H1 (cell line): ENCODE results near the gene TERB1. TPM values are rescaled to one million over a fixed set of nuclear protein-coding genes. Genes with fewer than 3 reads are reported as not detected.

ENCODE experiments used
- CTCF ChIA-PET: fragments of 300-600 bp; sonication (Branson Sonifier 250); formaldehyde crosslinking; loops from one replicate; lab custom pipeline; 2021; ENCODE audit not compliant: partially characterized antibody; lab: Charles Lee
- POLR2A ChIA-PET: fragments of 300-600 bp; sonication (Branson Sonifier 250); formaldehyde crosslinking; loops from one replicate; lab custom pipeline; 2021; ENCODE audit warnings: inconsistent platforms; ENCODE audit not compliant: partially characterized antibody; lab: Charles Lee
- DNase-seq, 2 experiments: peaks; one replicate each; pipeline versions ENCODE4 v3.0.0 to v3.0.0-alpha.2; 2010 to 2022; ENCODE audit warnings: low spot score in 2 of 2, low read depth in 1 of 2, mixed read lengths in 1 of 2
- FAIRE-seq: peaks from 2 replicates; lab custom pipeline; 2011; peaks lifted over from hg19 to GRCh38; lab: Jason Lieb, UNC
- H2AFZ ChIP-seq: 2 replicates; pipeline ENCODE4 v1.8.1; 2012; ENCODE audit warnings: low read length, inconsistent platforms
- H2AK5ac ChIP-seq: 2 replicates; pipeline ENCODE4 v1.6.1; 2013; ENCODE audit warnings: low read depth, low read length
- H2BK120ac ChIP-seq: replicated peaks from 2 replicates; pipeline ENCODE3; 2013; ENCODE audit warnings: low read depth, low read length, inconsistent platforms
- H2BK12ac ChIP-seq: 2 replicates; pipeline ENCODE4 v1.6.1; 2013; ENCODE audit warnings: low read depth, low read length
- H2BK15ac ChIP-seq: 2 replicates; pipeline ENCODE4 v1.6.1; 2013; ENCODE audit warnings: low read length
- H2BK20ac ChIP-seq: 2 replicates; pipeline ENCODE4 v1.6.1; 2013; ENCODE audit warnings: low read length
- H2BK5ac ChIP-seq: 2 replicates; pipeline ENCODE4 v1.6.1; 2013; ENCODE audit warnings: low read depth, low read length
- H3K14ac ChIP-seq: 2 replicates; pipeline ENCODE4 v1.6.1; 2013; ENCODE audit warnings: inconsistent platforms; ENCODE audit not compliant: insufficient read length
- H3K18ac ChIP-seq: 2 replicates; pipeline ENCODE4 v1.6.1; 2013; ENCODE audit warnings: low read length; ENCODE audit errors: extremely low read depth
- H3K23ac ChIP-seq: 2 replicates; pipeline ENCODE4 v1.6.1; 2013; ENCODE audit warnings: inconsistent platforms; ENCODE audit not compliant: insufficient read length
- H3K23me2 ChIP-seq: 2 replicates; pipeline ENCODE4 v1.6.1; 2013; ENCODE audit warnings: low read depth, low read length
- H3K27ac ChIP-seq: 2 replicates; pipeline ENCODE4 v1.6.1; 2011; ENCODE audit warnings: low read depth, low read length, inconsistent platforms
- H3K27me3 ChIP-seq, 4 experiments: replicated peaks in 1 of 4; 1 replicate in 1 of 4; 2 replicates in 3 of 4; pipeline versions ENCODE4 v1.6.1 to v1.8.1; 2011 to 2013; ENCODE audit warnings: low read length in 3 of 4, mild to moderate bottlenecking in 3 of 4, inconsistent platforms in 2 of 4, mixed read lengths in 2 of 4, moderate library complexity in 1 of 4; ENCODE audit not compliant: control insufficient read depth in 3 of 4, insufficient read depth in 3 of 4; ENCODE audit errors: extremely low read depth in 1 of 4
- H3K36me3 ChIP-seq, 4 experiments: 2 replicates each; pipeline versions ENCODE4 v1.6.1 to v1.8.1; 2011 to 2013; ENCODE audit warnings: mild to moderate bottlenecking in 4 of 4, low read length in 3 of 4, moderate library complexity in 2 of 4, control low read depth in 1 of 4, inconsistent platforms in 1 of 4; ENCODE audit not compliant: insufficient read depth in 4 of 4, control insufficient read depth in 2 of 4
- H3K4ac ChIP-seq: replicated peaks from 2 replicates; pipeline ENCODE3; 2013; ENCODE audit warnings: low read length, low read depth, mixed read lengths, inconsistent platforms; ENCODE audit not compliant: insufficient read length
- H3K4me1 ChIP-seq, 4 experiments: replicated peaks in 1 of 4; 1 replicate in 1 of 4; 2 replicates in 3 of 4; pipeline versions ENCODE4 v1.6.1 to v1.8.1; 2011 to 2013; ENCODE audit warnings: low read length in 3 of 4, inconsistent platforms in 2 of 4, mixed read lengths in 1 of 4; ENCODE audit not compliant: insufficient read depth in 4 of 4, control insufficient read depth in 3 of 4
- H3K4me2 ChIP-seq, 2 experiments: 2 replicates each; pipeline versions ENCODE4 v1.6.1 to v1.8.1; 2011 to 2013; ENCODE audit warnings: low read depth in 2 of 2, low read length in 2 of 2, control low read depth in 1 of 2, inconsistent platforms in 1 of 2, mild to moderate bottlenecking in 1 of 2; ENCODE audit not compliant: insufficient read depth in 1 of 2
- H3K4me3 ChIP-seq, 4 experiments: fragments of 200-600, 300-600 bp in 1 of 4; sonication (generic), shearing (Covaris generic), sonication (Bioruptor Twin) in 1 of 4; 2 replicates each; pipeline versions ENCODE4 v1.5.1 to v1.8.1; 2011 to 2016; ENCODE audit warnings: low read length in 4 of 4, low read depth in 3 of 4, control low read depth in 2 of 4, inconsistent platforms in 2 of 4, mild to moderate bottlenecking in 2 of 4, mixed read lengths in 1 of 4, moderate library complexity in 1 of 4; ENCODE audit not compliant: insufficient read depth in 2 of 4; ENCODE audit errors: extremely low read depth in 1 of 4
- H3K56ac ChIP-seq: replicated peaks from 2 replicates; pipeline ENCODE3; 2013; ENCODE audit warnings: low read depth, mild to moderate bottlenecking, mixed read lengths, low read length, inconsistent platforms; ENCODE audit not compliant: insufficient read length
- H3K79me1 ChIP-seq: 2 replicates; pipeline ENCODE4 v1.6.1; 2013; ENCODE audit warnings: low read depth, low read length, control low read depth
- H3K79me2 ChIP-seq, 2 experiments: 2 replicates each; pipeline versions ENCODE4 v1.6.1 to v1.8.1; 2012 to 2013; ENCODE audit warnings: low read length in 2 of 2, mild to moderate bottlenecking in 2 of 2, inconsistent platforms in 1 of 2; ENCODE audit not compliant: insufficient read depth in 2 of 2, control insufficient read depth in 1 of 2
- H3K9ac ChIP-seq, 4 experiments: replicated peaks in 1 of 4; 1 replicate in 1 of 4; 2 replicates in 3 of 4; pipeline versions ENCODE4 v1.6.1 to v1.8.1; 2011 to 2013; ENCODE audit warnings: low read depth in 3 of 4, low read length in 3 of 4, control low read depth in 2 of 4, mild to moderate bottlenecking in 2 of 4, moderate library complexity in 2 of 4, inconsistent platforms in 1 of 4; ENCODE audit errors: extremely low read depth in 1 of 4
- H3K9me3 ChIP-seq, 2 experiments: 2 replicates each; pipeline versions ENCODE4 v1.6.1 to v1.8.1; 2012 to 2013; ENCODE audit warnings: mild to moderate bottlenecking in 2 of 2, moderate library complexity in 2 of 2, control low read depth in 1 of 2, inconsistent platforms in 1 of 2, low read depth in 1 of 2, low read length in 1 of 2, mixed read lengths in 1 of 2; ENCODE audit not compliant: insufficient read depth in 2 of 2
- H4K20me1 ChIP-seq, 2 experiments: replicated peaks in 1 of 2; 2 replicates each; pipeline versions ENCODE3 to v1.8.1; 2011 to 2013; ENCODE audit warnings: inconsistent platforms in 2 of 2, low read length in 2 of 2, mild to moderate bottlenecking in 1 of 2; ENCODE audit not compliant: insufficient read depth in 2 of 2, control insufficient read depth in 1 of 2
- H4K5ac ChIP-seq: 2 replicates; pipeline ENCODE4 v1.6.1; 2013; ENCODE audit warnings: low read length, low read depth, mixed read lengths, inconsistent platforms; ENCODE audit not compliant: insufficient read length
- H4K8ac ChIP-seq: 2 replicates; pipeline ENCODE4 v1.8.0; 2013; ENCODE audit warnings: mild to moderate bottlenecking, moderate library complexity, low read length, inconsistent platforms; ENCODE audit not compliant: insufficient read depth; ENCODE audit errors: extremely low read depth
- H4K91ac ChIP-seq: replicated peaks from 2 replicates; pipeline ENCODE3; 2013; ENCODE audit warnings: low read length, mixed read lengths, inconsistent platforms; ENCODE audit not compliant: insufficient read length
- WGBS, 2 experiments: shearing (Covaris generic) in 1 of 2; methylation state at CpG; one replicate each; pipeline versions ENCODE4 v1.1.6 to v1.1.7; 2013 to 2015; ENCODE audit warnings: low lambda C conversion rate in 2 of 2, mixed read lengths in 2 of 2, inconsistent platforms in 1 of 2, low coverage in 1 of 2, missing lambda C conversion rate in 1 of 2; ENCODE audit not compliant: insufficient replicate concordance in 2 of 2, insufficient coverage in 1 of 2, insufficient read length in 1 of 2; ENCODE audit errors: extremely low coverage in 1 of 2, missing lambda C conversion rate in 1 of 2; 5-methylcytosine and 5-hydroxymethylcytosine counted together
- polyA plus RNA-seq, 7 experiments: library from polyadenylated mRNA; depleted of rRNA in 3 of 7; stranded (reverse) in 5 of 7; unstranded in 2 of 7; fragments of >200 nt in 5 of 7; fragments of 200-250 nt in 2 of 7; gene quantifications; 1 replicate in 5 of 7; 2 replicates in 1 of 7; 4 replicates in 1 of 7; pipeline versions ENCODE4 v1.2.1 to v1.2.3, GENCODE V29; 2011 to 2013; ENCODE audit warnings: missing spikeins in 2 of 7, mixed read lengths in 2 of 7
- total RNA-seq: library from RNA; stranded (reverse); fragmentation: NEBNext Ultra II Directional; extraction: Animal tissue kit (Norgen Biotek cat#: 25700); gene quantifications from 2 replicates; pipeline ENCODE4 v1.2.1, GENCODE V29; 2021

The TERB1 gene
- total and polyA plus RNA-seq, 2 of the 8 experiments (the other 6 are each of a cell fraction or from before 2014, with no cell fraction given): not detected

GRCh38 chr16:66714062-66714461 lies 87.3 kb downstream of the TERB1 start:
- H4K8ac ChIP-seq: no peak overlapping the region
- H3K14ac ChIP-seq: no peak overlapping the region
- H4K5ac ChIP-seq: no peak overlapping the region
- H2BK20ac ChIP-seq: no peak overlapping the region
- 92% methylated on average over 5 of the region's 6 CpGs; no CpG with 5 or more reads in 1 of the 2 experiments for WGBS, 2 experiments
- no peak overlapping the region for H2AK5ac ChIP-seq
- H2BK5ac ChIP-seq: no peak overlapping the region
- ChIA-PET POLR2A (interaction anchor here (0.6 to 2.7 kb wide), 5 partner anchors 9 to 37 kb away, joined by 3 to 11 read pairs (median 4); partner anchors contain the start of gene DYNC1LI2), CTCF (interaction anchor here (0.7 to 3.0 kb wide), 7 partner anchors 9 to 114 kb away, joined by 3 to 15 read pairs (median 5); no protein-coding TSS in a partner anchor)
- no peak overlapping the region for H3K4ac ChIP-seq
- H3K18ac ChIP-seq: no peak overlapping the region
- H3K9ac ChIP-seq: no peak overlapping the region
- H2BK12ac ChIP-seq: no peak overlapping the region
- H3K4me2 ChIP-seq: no peak overlapping the region
- peaks cover 2 to 5% of the 10 kb centered on the region in 2 experiments for H4K20me1 ChIP-seq
- no peak overlapping the region for H2BK120ac ChIP-seq
- H3K4me1 ChIP-seq: no peaks in the 10 kb centered on the region
- H3K79me1 ChIP-seq: no peaks in the 10 kb centered on the region; the same call in 1 of the 2 replicates
- no peaks in the 10 kb centered on the region for H3K27me3 ChIP-seq
- no peak overlapping the region for H3K27ac ChIP-seq
- DNase-seq: no peak
- H3K36me3 ChIP-seq: peaks cover 0 to 4% (median 1%) of the 10 kb centered on the region in 4 experiments; a peak in 3 of 8 replicates
- no peak overlapping the region for H4K91ac ChIP-seq
- no peaks in the 10 kb centered on the region for H3K79me2 ChIP-seq
- FAIRE-seq: no peak
- H3K4me3 ChIP-seq: no peak overlapping the region
- H3K56ac ChIP-seq: no peak overlapping the region
- no peak overlapping the region for H3K23ac ChIP-seq
- H3K23me2 ChIP-seq: 0 out of 2 replicates have a peak, but pooled peaks cover 2% of the 10 kb centered on the region
- H3K9me3 ChIP-seq: no peaks in the 10 kb centered on the region
- no peak overlapping the region for H2BK15ac ChIP-seq
- H2AFZ ChIP-seq: no peak overlapping the region
